Sigmoid colon (tissue), 7 donors: ENCODE results near the gene KRTAP3-2. TPM values are rescaled to one million over a fixed set of nuclear protein-coding genes. Genes with fewer than 3 reads are reported as not detected.

Experiments
- DNase-seq: peaks from one replicate; pipeline ENCODE4 v3.0.0-alpha.2; 2019
- H3K27ac ChIP-seq, 4 donors: fragments of 200-600 bp; sonication (generic); one replicate each; pipeline ENCODE4 v1.5.1; 2016 to 2019; ENCODE audit warnings: mild to moderate bottlenecking in 1 of 4
- H3K27me3 ChIP-seq, 3 donors: fragments of 200-600 bp; sonication (generic); one replicate each; pipeline ENCODE4 v1.5.1; 2019; ENCODE audit warnings: mild to moderate bottlenecking in 1 of 3
- H3K36me3 ChIP-seq, 4 donors: fragments of 200-600 bp; sonication (generic); one replicate each; pipeline ENCODE4 v1.5.1; 2016 to 2019
- H3K4me1 ChIP-seq, 4 donors: fragments of 200-600 bp; sonication (generic); one replicate each; pipeline ENCODE4 v1.5.1; 2017 to 2019
- H3K4me3 ChIP-seq, 4 donors: fragments of 200-600 bp; sonication (generic); one replicate each; pipeline ENCODE4 v1.5.1; 2017 to 2019; ENCODE audit warnings: mild to moderate bottlenecking in 2 of 4, moderate library complexity in 1 of 4
- H3K9me3 ChIP-seq, 4 donors: fragments of 200-600 bp in 3 of 4; sonication (generic) in 3 of 4; one replicate each; pipeline versions ENCODE4 v1.5.1 to v1.6.1; 2013 to 2019
- EP300 ChIP-seq, 4 donors: sonication (generic); formaldehyde crosslinking; IDR thresholded peaks; one replicate each; pipeline ENCODE4 v1.6.1; 2017; ENCODE audit warnings: antibody characterized with exemption in 4 of 4
- POLR2A ChIP-seq, 2 donors: fragments of 450-650 bp; IDR thresholded peaks; one replicate each; pipeline ENCODE4 v1.6.1; 2016; ENCODE audit warnings: antibody characterized with exemption in 2 of 2, mild to moderate bottlenecking in 2 of 2, moderate library complexity in 2 of 2
- POLR2AphosphoS5 ChIP-seq, 4 donors: sonication (generic); formaldehyde crosslinking; IDR thresholded peaks; one replicate each; pipeline ENCODE4 v1.6.1; 2017; ENCODE audit warnings: antibody characterized with exemption in 4 of 4
- WGBS, 2 donors: extraction: QIAGEN DNeasy Blood & Tissue Kit; methylation state at CpG; one replicate each; pipeline ENCODE4 v1.1.7; 2013; 5-methylcytosine and 5-hydroxymethylcytosine counted together
- intact Hi-C: fragments of 100-400 bp; cut with DNase I; formaldehyde crosslinking; loops from one replicate; pipeline ENCODE4 v1.15.1; 2023
- polyA plus RNA-seq, 3 donors: library from polyadenylated mRNA; stranded (reverse); fragments of 200-250 nt; gene quantifications; one replicate each; pipeline ENCODE4 v1.2.3, GENCODE V29; 2013
- total RNA-seq, 4 donors: library from RNA; depleted of rRNA; stranded (reverse); fragments of >200 nt; gene quantifications; one replicate each; pipeline ENCODE4 v1.1.0, GENCODE V29; 2016
- TF ChIP-seq, protein P1 (sequence below), 4 experiments: fragments of 450-650 bp in 3 of 4; fragments of 200-600 bp in 1 of 4; IDR thresholded peaks; one replicate each; pipeline ENCODE4 v1.5.1; 2016 to 2019; ENCODE audit warnings: antibody characterized with exemption in 4 of 4, mild to moderate bottlenecking in 3 of 4, moderate library complexity in 2 of 4
- donor health status: healthy with polysubstance abuse.
- donor health status: Bipolar disorder and iron deficiency.
- donor health status: healthy.

Gene KRTAP3-2
- total and polyA plus RNA-seq, 7 donors: not detected

DNA sequence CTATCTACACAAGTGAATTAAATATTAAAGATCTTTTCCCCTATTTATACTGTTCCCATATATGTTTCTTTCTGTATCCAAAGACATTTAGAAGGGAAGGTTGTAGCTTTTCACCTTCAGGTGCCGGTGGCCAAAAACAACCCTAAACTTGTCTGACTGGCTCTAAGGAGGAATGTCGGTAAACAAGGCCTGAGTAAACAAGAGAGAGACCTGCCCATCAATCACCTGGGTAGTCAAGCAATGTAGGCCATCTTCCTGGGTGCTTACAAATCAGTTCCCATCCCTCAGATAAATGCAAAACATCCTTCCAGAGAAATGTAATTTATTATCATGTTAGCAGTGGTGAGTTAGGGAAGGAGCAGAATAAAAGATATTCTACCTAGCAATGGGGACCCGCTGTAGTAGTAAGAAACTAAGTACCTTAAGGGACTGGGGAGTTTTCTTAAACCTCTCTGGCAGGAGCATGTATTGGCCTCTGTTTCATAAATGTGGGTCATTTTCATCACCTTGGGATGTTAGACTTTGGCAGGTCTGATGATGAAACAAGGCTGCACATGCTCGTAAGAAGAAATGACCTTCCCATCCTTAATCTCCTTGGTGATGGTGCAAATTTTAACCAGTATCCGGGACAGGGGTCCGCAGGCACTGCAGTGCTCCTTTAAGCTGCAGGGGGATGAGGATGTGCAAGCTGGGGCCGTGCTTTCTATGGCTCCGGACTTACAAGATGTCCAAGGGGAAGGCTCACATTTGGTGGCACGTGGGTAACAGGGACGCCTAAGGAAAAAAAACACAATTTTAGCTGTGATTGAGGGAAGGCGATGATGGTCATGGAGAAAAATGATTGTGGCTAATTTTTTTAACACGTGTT lies 41.4 kb downstream of the KRTAP3-2 start:
- no peaks in the 10 kb centered on the region for H3K36me3 ChIP-seq
- H3K27me3 ChIP-seq: peaks cover 0 to 7% (median 0%) of the 10 kb centered on the region in 3 donors
- DNase-seq: no peak
- no peak overlapping the region for H3K27ac ChIP-seq
- no peak overlapping the region for H3K4me3 ChIP-seq
- H3K9me3 ChIP-seq: no peaks in the 10 kb centered on the region
- TF ChIP-seq EP300 (IDR thresholded peaks at IDR 0.05) (no peak), POLR2A (IDR thresholded peaks at IDR 0.05) (no peak), POLR2AphosphoS5 (IDR thresholded peaks at IDR 0.05) (no peak)
- TF ChIP-seq, protein P1, sequence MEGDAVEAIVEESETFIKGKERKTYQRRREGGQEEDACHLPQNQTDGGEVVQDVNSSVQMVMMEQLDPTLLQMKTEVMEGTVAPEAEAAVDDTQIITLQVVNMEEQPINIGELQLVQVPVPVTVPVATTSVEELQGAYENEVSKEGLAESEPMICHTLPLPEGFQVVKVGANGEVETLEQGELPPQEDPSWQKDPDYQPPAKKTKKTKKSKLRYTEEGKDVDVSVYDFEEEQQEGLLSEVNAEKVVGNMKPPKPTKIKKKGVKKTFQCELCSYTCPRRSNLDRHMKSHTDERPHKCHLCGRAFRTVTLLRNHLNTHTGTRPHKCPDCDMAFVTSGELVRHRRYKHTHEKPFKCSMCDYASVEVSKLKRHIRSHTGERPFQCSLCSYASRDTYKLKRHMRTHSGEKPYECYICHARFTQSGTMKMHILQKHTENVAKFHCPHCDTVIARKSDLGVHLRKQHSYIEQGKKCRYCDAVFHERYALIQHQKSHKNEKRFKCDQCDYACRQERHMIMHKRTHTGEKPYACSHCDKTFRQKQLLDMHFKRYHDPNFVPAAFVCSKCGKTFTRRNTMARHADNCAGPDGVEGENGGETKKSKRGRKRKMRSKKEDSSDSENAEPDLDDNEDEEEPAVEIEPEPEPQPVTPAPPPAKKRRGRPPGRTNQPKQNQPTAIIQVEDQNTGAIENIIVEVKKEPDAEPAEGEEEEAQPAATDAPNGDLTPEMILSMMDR (IDR thresholded peaks at IDR 0.05): no peak
- 77 to 81% methylated on average over 12 of the region's 12 CpGs for WGBS, 2 donors
- no peaks in the 10 kb centered on the region for H3K4me1 ChIP-seq
- intact Hi-C loops: no loop called here

DNA sequence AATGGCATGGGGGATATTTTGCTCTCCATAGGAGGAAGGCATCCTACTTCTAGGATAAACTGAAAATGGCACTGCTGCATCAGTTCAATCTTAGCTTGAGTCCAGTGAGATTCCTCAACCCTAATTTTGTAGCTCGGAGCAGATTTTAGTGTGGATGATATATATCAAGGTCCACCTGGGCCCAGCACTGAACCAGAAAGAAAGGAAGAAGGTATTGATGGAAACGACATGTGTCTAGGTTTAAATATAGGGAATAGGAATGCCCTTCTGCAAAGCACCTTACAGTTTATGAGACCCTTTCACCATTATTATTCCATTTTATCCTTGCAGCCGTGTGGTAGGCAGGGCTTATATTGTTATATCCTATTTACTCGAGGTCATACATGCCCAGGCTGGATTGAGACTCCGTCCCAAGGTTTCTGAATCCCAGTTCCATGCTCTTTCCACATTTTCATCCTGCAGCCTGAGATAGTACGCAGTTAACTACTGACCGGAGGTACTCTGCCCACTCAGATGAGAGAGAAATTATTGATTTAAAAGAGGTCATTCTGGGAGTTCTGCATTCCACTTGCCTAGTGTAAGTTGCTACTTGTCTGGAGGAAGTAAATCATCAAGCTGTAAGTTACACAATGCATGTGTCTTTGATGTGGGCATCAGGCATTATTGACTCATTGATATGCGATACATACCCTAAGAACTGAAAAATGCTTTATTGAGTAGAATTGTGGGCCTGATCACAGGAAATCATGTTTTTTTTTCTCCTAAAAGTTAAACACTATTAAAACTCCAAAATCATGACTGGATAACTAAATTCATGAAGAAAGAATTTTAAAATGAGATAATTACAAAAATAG lies 43.1 kb downstream of the KRTAP3-2 start:
- Histone ChIP-seq H3K27me3 (peaks cover 0 to 7% (median 0%) of the 10 kb centered on the region in 3 donors), H3K9me3 (no peaks in the 10 kb centered on the region), H3K27ac (no peak overlapping the region), H3K36me3 (no peaks in the 10 kb centered on the region), H3K4me3 (no peak overlapping the region), H3K4me1 (no peaks in the 10 kb centered on the region)
- no peak for DNase-seq
- WGBS, 2 donors: 70 to 83% methylated on average over 8 of the region's 8 CpGs
- TF ChIP-seq POLR2AphosphoS5 (IDR thresholded peaks at IDR 0.05): no peak
- no peak for TF ChIP-seq POLR2A (IDR thresholded peaks at IDR 0.05)
- TF ChIP-seq, protein P1 (IDR thresholded peaks at IDR 0.05): no peak
- TF ChIP-seq EP300 (IDR thresholded peaks at IDR 0.05): no peak
- intact Hi-C loops: no loop called here

DNA sequence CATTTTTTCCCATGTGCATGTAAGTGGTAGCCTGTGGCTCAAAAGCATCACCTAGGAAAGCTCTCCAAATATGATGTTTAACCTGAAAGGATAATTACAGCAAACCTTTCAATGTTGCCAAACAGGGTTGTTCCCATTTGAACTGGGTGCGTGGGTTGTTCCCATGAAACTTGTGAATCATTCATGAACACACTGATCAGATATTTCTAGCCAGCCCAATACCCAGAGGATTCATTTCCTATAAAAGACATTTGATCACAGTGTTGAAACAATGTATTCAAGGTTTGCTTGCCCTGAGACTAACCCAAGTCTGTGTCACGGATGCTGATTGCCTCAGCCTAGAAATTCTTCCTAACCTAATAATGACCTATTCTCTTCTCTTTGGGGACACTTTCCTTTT lies 45.8 kb downstream of the KRTAP3-2 start:
- no peaks in the 10 kb centered on the region for H3K4me1 ChIP-seq
- H3K27me3 ChIP-seq: peaks cover 0 to 8% (median 6%) of the 10 kb centered on the region in 3 donors
- intact Hi-C loops: no loop called here
- H3K4me3 ChIP-seq: no peak overlapping the region
- no peak for TF ChIP-seq POLR2AphosphoS5 (IDR thresholded peaks at IDR 0.05)
- no peak for TF ChIP-seq EP300 (IDR thresholded peaks at IDR 0.05)
- TF ChIP-seq, protein P1 (IDR thresholded peaks at IDR 0.05): no peak
- TF ChIP-seq POLR2A (IDR thresholded peaks at IDR 0.05): no peak
- no peaks in the 10 kb centered on the region for H3K9me3 ChIP-seq
- H3K27ac ChIP-seq: no peak overlapping the region
- no peaks in the 10 kb centered on the region for H3K36me3 ChIP-seq
- DNase-seq: no peak
- WGBS, 2 donors: 68 to 91% methylated on average over 2 of the region's 2 CpGs

DNA sequence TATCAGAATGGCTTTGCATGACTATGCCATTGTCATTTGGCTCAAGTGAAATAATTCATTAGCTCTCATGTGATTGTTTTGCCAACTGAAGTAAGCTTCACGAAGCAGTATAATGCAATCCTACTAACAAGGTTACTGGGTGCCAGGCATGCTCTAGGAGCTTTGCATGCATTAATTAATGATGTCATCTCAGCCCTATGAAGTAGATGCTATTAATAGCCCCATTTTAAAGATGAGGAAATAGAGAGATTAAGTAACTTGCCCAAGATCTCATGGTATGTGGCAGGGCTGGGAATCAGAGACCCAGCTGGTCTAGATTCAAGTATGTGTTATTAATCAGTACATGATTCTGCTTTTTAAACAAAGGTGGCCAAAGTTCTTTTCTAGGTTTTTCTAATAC lies 47.0 kb downstream of the KRTAP3-2 start:
- no peak overlapping the region for H3K27ac ChIP-seq
- no peak for DNase-seq
- H3K9me3 ChIP-seq: no peaks in the 10 kb centered on the region
- peaks cover 0 to 20% (median 6%) of the 10 kb centered on the region in 3 donors for H3K27me3 ChIP-seq
- no peaks in the 10 kb centered on the region for H3K36me3 ChIP-seq
- intact Hi-C loops: no loop called here
- 79 to 88% methylated on average over 1 of the region's 1 CpG for WGBS, 2 donors
- H3K4me1 ChIP-seq: no peaks in the 10 kb centered on the region
- H3K4me3 ChIP-seq: no peak overlapping the region
- no peak for TF ChIP-seq EP300 (IDR thresholded peaks at IDR 0.05)
- no peak for TF ChIP-seq POLR2A (IDR thresholded peaks at IDR 0.05)

DNA sequence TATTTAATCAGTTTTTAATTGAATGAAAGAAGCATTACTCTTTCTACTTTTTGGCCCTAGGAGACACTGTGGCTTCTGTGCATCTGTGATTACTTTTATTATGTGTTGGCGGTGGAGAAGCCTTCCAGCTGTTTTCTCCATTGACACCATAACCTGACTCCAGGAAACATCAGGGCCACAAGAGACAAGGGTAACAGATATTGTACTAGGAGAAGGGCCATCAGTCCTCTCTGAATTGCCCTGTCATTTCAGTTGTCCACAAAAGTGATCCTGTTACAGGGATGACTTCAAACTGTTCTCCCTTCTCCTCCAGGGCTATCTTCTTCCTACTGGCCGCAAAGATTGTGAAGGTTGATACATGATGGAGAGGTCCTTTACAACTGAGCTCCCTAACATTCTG lies 47.6 kb downstream of the KRTAP3-2 start:
- Histone ChIP-seq H3K4me3 (no peak overlapping the region), H3K27ac (no peak overlapping the region), H3K9me3 (no peaks in the 10 kb centered on the region), H3K36me3 (no peaks in the 10 kb centered on the region), H3K4me1 (no peaks in the 10 kb centered on the region), H3K27me3 (peaks cover 0 to 21% (median 6%) of the 10 kb centered on the region in 3 donors)
- intact Hi-C loops: no loop called here
- no peak for DNase-seq
- TF ChIP-seq POLR2A (IDR thresholded peaks at IDR 0.05): no peak
- TF ChIP-seq, protein P1 (IDR thresholded peaks at IDR 0.05): no peak
- TF ChIP-seq POLR2AphosphoS5 (IDR thresholded peaks at IDR 0.05): no peak
- no peak for TF ChIP-seq EP300 (IDR thresholded peaks at IDR 0.05)
- WGBS, 2 donors: 91 to 97% methylated on average over 2 of the region's 2 CpGs
